ENCODE measurements around the gene HLA-B.

DNA sequence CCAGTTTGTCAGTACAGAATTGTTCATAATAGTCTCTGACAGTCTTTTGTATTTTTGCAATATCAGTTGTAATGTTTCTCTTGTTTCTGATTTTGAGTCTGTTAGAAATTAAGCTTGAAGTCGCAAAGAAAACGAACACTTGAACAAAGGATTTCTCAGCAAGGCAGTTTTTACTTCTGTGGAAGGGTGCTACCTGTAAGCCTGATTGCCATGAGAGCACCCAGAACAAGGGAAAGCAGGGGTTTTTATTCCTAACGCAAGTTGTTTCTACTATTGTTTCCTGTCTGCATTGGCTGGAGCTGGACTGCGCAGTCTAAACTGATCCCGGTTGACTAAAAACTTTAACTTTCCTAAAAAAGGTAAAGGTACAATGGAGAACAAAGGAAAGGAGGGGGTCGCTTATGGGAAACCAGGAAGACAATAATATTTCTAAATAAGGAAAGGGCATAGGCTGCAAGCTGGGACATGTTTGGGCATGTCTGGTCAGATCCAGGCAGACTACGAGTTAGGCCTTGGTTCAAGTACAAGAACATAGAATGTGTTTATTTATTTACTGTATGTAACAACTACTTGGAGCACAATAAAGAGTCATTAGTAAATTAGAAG is 28.5 kb downstream of the HLA-B start:
- TF ChIP-seq, protein P1, sequence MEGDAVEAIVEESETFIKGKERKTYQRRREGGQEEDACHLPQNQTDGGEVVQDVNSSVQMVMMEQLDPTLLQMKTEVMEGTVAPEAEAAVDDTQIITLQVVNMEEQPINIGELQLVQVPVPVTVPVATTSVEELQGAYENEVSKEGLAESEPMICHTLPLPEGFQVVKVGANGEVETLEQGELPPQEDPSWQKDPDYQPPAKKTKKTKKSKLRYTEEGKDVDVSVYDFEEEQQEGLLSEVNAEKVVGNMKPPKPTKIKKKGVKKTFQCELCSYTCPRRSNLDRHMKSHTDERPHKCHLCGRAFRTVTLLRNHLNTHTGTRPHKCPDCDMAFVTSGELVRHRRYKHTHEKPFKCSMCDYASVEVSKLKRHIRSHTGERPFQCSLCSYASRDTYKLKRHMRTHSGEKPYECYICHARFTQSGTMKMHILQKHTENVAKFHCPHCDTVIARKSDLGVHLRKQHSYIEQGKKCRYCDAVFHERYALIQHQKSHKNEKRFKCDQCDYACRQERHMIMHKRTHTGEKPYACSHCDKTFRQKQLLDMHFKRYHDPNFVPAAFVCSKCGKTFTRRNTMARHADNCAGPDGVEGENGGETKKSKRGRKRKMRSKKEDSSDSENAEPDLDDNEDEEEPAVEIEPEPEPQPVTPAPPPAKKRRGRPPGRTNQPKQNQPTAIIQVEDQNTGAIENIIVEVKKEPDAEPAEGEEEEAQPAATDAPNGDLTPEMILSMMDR (IDR thresholded peaks at IDR 0.05), result no peak
- no peak for TF ChIP-seq POLR2A (IDR thresholded peaks at IDR 0.05)
- no peak for TF ChIP-seq EP300 (IDR thresholded peaks at IDR 0.05)
